Measurements from ENCODE around the gene RITA1.
"Not testable (repeated sequence)": the region's sequence is repeated elsewhere in the genome, so short reads cannot be mapped to it uniquely, and the experiment has no call there.

The RITA1 gene

GRCh38 chr12:113204804-113205203 is 19.3 kb downstream of the RITA1 start:
- DNase-seq, result no peak

GRCh38 chr12:113206802-113207201 is 21.3 kb downstream of the RITA1 start:
- not testable (repeated sequence) for DNase-seq

- DNase-seq, result peak; percentile 69
Observed at GRCh38 chr12:113207613-113208040, 22.1 kb downstream of the RITA1 start.

GRCh38 chr12:113208041-113208934 is 22.8 kb downstream of the RITA1 start:
- peak; percentile 98 for DNase-seq

GRCh38 chr12:113211160-113211559 is 25.6 kb downstream of the RITA1 start:
- no peak for DNase-seq

- DNase-seq, result peak; percentile 91
Observed at GRCh38 chr12:113214895-113215400, 29.4 kb downstream of the RITA1 start.

- DNase-seq, result no peak
Observed at GRCh38 chr12:113216027-113216426, 30.5 kb downstream of the RITA1 start.

GRCh38 chr12:113220593-113221180 is 35.2 kb downstream of the RITA1 start:
- DNase-seq, result no peak

GRCh38 chr12:113221181-113221996 is 35.9 kb downstream of the RITA1 start, which contains the start of gene TPCN1:
TPCN1 (plus strand) TSS chr12:113221464; CDS start chr12:113226853, 5,389 bp downstream.
- peak; percentile 99 for DNase-seq

GRCh38 chr12:113221997-113222729 is 36.6 kb downstream of the RITA1 start:
- no peak for DNase-seq

- peak; percentile 20 for DNase-seq
Observed at GRCh38 chr12:113222730-113223531, 37.4 kb downstream of the RITA1 start.

GRCh38 chr12:113224955-113225354 is 39.4 kb downstream of the RITA1 start:
- no peak for DNase-seq

- DNase-seq, result no peak
Observed at GRCh38 chr12:113226696-113227568, 41.4 kb downstream of the RITA1 start.

GRCh38 chr12:113227686-113228391 is 42.3 kb downstream of the RITA1 start:
- no peak for DNase-seq

GRCh38 chr12:113228394-113229028 is 43.0 kb downstream of the RITA1 start:
- no peak for DNase-seq

GRCh38 chr12:113230315-113231234 is 45.1 kb downstream of the RITA1 start:
- no peak for DNase-seq

- DNase-seq, result no peak
Observed at GRCh38 chr12:113231235-113232088, 45.9 kb downstream of the RITA1 start.
